GM12801 (cell line): ENCODE results near the gene BRD4.

Source experiments
- TF ChIP-seq, protein P1 (sequence below): IDR thresholded peaks from one replicate; pipeline ENCODE4 v1.5.1; 2011; ENCODE audit warnings: control low read depth; ENCODE audit not compliant: insufficient read length; ENCODE audit errors: extremely low read depth

BRD4 gene

DNA sequence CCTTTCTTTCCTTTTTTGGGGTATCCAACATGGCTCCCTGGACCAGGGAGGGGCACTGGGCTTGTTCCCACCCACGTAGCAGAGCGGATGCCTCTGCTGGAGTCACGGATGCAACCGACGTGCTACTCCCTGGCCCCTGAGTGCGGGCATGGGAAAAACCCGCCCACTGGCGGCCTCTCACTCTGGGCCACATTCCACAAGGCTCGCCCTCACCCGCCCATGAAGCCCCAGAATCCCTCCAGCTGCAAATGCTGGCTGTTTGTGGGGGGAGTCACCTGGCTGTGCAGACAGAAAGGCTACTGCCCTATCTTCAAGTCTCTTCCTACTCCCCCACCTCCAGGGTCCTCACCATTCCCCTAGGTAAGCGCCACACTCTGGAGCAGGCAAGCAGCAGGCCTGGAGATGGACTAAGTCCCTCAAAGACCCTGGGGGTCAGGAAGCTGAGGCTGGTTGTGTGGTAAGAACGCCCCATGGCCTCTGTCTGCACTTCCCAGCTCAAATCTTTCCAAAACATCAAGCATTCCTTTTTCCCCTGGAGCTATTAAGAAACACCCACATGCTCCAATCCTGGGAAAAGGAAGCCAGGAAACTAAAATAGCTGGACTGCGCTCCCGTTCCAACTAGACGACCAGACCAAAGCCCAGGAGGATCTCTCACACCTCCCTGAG lies 82.2 kb downstream of the BRD4 start:
- TF ChIP-seq, protein P1, sequence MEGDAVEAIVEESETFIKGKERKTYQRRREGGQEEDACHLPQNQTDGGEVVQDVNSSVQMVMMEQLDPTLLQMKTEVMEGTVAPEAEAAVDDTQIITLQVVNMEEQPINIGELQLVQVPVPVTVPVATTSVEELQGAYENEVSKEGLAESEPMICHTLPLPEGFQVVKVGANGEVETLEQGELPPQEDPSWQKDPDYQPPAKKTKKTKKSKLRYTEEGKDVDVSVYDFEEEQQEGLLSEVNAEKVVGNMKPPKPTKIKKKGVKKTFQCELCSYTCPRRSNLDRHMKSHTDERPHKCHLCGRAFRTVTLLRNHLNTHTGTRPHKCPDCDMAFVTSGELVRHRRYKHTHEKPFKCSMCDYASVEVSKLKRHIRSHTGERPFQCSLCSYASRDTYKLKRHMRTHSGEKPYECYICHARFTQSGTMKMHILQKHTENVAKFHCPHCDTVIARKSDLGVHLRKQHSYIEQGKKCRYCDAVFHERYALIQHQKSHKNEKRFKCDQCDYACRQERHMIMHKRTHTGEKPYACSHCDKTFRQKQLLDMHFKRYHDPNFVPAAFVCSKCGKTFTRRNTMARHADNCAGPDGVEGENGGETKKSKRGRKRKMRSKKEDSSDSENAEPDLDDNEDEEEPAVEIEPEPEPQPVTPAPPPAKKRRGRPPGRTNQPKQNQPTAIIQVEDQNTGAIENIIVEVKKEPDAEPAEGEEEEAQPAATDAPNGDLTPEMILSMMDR: no peak

DNA sequence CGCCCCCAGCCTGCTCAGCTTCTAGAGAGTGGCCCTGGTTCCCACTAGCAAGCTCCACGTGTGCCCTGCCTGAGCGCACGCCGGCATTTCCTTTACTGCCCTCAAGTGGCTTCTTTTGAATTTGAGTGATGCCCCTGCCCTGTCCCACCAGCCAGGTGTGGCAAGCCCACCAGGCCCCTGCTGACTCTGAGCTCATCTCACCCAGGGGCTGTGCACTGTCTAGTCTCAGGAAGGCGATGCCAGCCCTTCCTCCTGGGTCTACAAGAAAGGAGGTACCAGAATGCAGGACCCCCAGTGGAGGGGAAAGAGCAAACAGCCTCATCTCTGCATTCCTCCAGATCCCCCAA lies 82.8 kb downstream of the BRD4 start:
- TF ChIP-seq, protein P1: no peak

DNA sequence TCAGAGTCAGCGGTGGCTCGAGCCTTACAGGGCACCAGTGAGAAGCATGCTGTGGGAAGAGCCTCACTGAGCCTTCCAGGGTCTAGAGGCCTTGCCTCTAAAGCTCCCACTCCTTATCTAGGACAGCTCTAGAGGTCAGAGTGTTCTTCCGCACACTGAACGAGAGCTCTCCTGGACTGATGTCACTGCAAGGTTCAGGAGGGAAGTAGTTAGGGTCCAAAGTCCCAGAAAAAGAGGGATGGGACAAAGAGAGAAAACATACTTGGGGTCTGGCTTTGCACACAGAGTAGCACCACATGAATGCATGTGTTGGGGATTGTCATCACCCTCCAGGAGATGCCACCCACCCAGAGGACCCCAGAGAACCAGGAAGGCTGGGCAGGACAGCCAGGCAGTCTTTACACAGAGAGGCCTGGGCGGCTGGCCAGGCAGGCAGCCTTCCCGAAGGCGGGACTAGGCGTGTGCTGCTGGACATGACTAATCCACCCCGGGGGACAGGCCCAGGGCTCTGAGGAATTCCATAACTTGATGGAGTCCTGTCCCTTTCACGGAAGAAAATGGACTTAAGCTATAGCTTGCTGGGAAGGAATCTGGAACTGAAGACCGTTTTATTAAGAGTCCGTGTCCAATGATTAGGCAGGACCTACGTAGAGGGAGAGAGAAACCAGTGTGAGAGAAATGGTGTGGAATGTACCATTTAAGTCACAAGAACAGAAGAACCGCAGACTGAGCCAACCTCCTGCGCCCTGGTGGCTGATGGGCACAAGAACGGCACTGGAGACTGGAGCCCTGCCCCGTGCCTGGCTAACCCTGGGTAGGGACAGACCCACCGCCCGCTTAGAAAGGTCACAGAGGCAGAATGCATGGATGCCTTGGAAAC lies 83.5 kb downstream of the BRD4 start:
- TF ChIP-seq, protein P1: no peak

DNA sequence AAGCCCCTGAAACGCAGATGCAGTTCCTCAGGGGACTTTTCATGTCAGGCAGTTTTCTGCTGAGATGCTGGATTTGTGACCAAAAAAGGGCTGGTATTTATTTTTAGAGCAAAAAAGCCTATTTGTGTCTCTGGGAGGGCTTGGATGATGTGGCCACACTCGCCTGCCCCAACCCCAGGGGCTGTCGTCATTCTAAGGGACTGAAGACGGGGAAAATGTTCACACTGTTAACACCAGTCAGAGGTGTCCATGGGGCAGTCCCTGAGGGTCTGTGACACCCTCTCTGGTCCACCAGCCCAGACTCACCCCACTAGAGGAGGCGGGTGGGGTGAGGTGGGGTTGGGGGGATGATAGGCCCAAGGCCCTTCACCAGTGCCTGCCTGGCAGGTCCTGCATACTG lies 84.2 kb downstream of the BRD4 start:
- TF ChIP-seq, protein P1: no peak

DNA sequence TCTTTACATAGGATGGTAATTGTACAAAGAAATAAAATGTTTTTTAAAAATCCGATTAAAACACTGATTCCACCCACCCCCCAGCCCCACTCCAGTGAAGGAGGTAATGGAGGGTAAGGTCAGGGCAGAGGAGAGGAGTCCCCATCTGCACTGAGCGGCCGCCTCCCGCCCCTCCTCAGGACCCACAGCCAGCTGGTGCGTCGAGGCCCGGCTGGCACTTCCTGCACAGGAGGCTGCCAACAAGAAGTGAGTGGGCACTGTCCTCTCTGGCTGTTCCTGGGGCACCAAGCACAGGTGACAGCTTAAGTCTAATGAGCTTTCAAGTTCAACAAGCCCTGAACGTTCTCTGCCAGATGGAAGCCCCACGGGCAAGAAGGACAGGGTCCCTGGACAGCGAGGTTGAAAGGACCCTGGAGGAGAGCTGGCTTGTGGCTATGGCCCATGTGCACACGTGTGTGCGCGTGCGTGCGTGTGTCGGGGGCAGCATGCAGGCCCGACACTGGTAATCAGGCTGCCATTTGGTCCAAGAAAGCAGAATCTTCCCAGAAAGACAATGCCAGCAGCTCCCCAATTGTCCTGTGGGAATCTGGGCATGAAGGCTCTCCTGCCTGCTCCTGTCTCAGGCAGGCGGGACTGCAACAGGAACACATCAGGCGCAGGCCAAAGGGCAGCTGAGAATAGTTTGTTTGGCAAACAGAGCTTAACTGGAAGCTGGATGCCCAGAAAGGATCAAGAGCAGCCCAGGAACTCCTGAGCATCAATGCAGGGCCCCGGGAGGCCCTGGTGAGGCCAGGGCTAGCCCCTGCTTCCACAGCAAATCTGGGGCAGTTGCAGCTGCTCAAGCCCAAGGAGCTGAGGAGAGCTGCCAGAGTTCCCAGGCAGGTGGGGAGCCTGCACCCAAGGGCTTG lies 85.0 kb downstream of the BRD4 start:
- TF ChIP-seq, protein P1: no peak

DNA sequence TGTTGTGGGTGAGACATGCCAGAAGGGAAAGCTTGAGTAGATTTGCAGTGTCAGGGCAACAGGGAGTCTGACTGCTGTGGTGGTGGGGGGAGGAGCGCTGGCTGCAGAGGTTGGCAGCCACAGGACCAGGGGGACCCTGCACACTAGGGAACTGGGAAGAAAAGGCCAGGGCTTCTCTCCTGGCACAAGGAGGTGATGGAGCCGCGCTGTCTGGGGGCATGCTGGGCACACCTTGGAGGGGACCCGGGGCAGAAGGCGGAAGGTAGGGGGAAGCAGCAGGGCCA lies 86.2 kb downstream of the BRD4 start:
- TF ChIP-seq, protein P1: no peak
